ENCODE measurements around the gene WDR91.

Gene WDR91

DNA sequence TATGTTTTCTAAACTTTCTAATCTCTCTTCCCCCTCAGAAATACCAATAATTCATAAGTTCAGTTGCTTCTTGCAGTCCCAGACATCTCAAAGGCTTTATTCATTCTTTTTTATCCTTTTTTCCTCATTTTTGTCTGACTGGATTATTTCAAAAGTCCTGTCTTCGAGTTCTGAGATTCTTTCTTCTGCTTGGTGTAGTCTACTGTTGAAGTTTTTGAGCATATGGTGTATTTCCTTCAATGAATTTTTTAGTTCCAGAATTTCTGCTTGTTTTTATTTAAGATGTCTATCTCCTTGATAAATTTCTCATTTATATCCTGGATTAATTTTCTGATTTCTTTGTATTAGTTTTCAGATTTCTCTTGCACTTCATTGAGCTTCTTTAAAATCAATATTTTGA lies 55.0 kb downstream of the WDR91 start:
- TF ChIP-seq, protein P1, sequence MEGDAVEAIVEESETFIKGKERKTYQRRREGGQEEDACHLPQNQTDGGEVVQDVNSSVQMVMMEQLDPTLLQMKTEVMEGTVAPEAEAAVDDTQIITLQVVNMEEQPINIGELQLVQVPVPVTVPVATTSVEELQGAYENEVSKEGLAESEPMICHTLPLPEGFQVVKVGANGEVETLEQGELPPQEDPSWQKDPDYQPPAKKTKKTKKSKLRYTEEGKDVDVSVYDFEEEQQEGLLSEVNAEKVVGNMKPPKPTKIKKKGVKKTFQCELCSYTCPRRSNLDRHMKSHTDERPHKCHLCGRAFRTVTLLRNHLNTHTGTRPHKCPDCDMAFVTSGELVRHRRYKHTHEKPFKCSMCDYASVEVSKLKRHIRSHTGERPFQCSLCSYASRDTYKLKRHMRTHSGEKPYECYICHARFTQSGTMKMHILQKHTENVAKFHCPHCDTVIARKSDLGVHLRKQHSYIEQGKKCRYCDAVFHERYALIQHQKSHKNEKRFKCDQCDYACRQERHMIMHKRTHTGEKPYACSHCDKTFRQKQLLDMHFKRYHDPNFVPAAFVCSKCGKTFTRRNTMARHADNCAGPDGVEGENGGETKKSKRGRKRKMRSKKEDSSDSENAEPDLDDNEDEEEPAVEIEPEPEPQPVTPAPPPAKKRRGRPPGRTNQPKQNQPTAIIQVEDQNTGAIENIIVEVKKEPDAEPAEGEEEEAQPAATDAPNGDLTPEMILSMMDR (IDR thresholded peaks at IDR 0.05; ENCODE audit: control insufficient read depth, extremely low read depth, insufficient read depth), result no peak
- no peak overlapping the region for H3K4me3 ChIP-seq (ENCODE audit: low read depth, low read length)
- DNase-seq (ENCODE audit: low read depth), result no peak

GRCh38 chr7:135154734-135155133 lies 56.6 kb downstream of the WDR91 start:
- no peak overlapping the region for H3K4me3 ChIP-seq (ENCODE audit: low read depth, low read length)
- TF ChIP-seq, protein P1 (IDR thresholded peaks at IDR 0.05; ENCODE audit: control insufficient read depth, extremely low read depth, insufficient read depth), result no peak
- DNase-seq (ENCODE audit: low read depth), result no peak

DNA sequence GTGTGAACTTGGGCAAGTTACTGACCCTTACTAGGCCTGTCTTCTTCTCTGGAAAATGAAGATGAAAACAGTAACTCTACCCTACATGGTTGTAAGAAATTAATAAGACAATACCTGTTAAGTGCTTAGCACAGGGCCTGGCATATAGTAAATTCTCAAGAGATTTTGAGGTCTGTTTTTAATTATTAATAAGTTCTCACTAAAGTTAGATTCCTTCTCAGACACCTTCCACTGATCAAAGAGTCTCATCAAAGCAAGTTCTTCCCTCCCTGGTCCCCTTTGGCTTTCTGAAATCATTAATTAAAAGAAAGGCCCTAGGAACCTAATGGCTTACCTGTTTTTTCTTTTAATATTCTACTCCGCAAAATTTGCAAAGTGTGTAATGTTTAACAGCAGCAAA lies 58.9 kb downstream of the WDR91 start:
- no peak overlapping the region for H3K4me3 ChIP-seq (ENCODE audit: low read depth, low read length)
- DNase-seq (ENCODE audit: low read depth), result no peak
- TF ChIP-seq, protein P1 (IDR thresholded peaks at IDR 0.05; ENCODE audit: control insufficient read depth, extremely low read depth, insufficient read depth), result no peak

GRCh38 chr7:135151533-135151932 lies 59.8 kb downstream of the WDR91 start:
- H3K4me3 ChIP-seq (ENCODE audit: low read depth, low read length), result no peak overlapping the region
- DNase-seq (ENCODE audit: low read depth), result no peak

GRCh38 chr7:135151132-135151531 lies 60.2 kb downstream of the WDR91 start:
- DNase-seq (ENCODE audit: low read depth), result no peak
- no peak overlapping the region for H3K4me3 ChIP-seq (ENCODE audit: low read depth, low read length)
- TF ChIP-seq, protein P1 (IDR thresholded peaks at IDR 0.05; ENCODE audit: control insufficient read depth, extremely low read depth, insufficient read depth), result no peak

More at GRCh38 chr7:135151533-135151932, 59.8 kb downstream of the WDR91 start:
- TF ChIP-seq, protein P1 (IDR thresholded peaks at IDR 0.05; ENCODE audit: control insufficient read depth, extremely low read depth, insufficient read depth), result no peak

- TF ChIP-seq, protein P1 (IDR thresholded peaks at IDR 0.05; ENCODE audit: control insufficient read depth, extremely low read depth, insufficient read depth), result no peak
- peak overlapping the region; percentile 63 for H3K4me3 ChIP-seq (ENCODE audit: low read depth, low read length)
- DNase-seq (ENCODE audit: low read depth), result no peak
These were observed 61.1 kb downstream of the WDR91 start for GRCh38 chr7:135150072-135150782.
